ENCODE results near the gene SH3RF3.
"Not testable (repeated sequence)": the region's sequence is repeated elsewhere in the genome, so short reads cannot be mapped to it uniquely, and the experiment has no call there.

Gene SH3RF3

GRCh38 chr2:109531896-109532727 lies 403.1 kb downstream of the SH3RF3 start:
- DNase-seq, result peak; percentile 32

DNA sequence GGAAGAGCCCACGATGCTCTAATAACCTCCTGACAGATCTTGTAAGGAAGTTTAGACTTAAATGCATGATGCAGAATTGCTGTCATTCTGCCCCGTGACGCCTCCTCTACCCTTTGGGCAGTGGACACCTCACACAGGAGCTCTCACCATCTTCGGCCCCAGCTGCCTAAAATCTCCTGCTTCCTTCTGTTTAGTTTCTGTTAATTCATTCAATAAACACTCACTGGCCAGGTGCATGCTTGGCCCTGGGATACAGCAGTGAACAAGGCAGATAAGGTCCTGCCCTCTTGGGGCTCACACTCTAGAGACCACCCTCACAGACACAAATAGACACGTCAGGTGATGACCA lies 403.7 kb downstream of the SH3RF3 start:
- DNase-seq, result no peak

- DNase-seq, result no peak
Observed at GRCh38 chr2:109533823-109534222, 404.8 kb downstream of the SH3RF3 start.

DNA sequence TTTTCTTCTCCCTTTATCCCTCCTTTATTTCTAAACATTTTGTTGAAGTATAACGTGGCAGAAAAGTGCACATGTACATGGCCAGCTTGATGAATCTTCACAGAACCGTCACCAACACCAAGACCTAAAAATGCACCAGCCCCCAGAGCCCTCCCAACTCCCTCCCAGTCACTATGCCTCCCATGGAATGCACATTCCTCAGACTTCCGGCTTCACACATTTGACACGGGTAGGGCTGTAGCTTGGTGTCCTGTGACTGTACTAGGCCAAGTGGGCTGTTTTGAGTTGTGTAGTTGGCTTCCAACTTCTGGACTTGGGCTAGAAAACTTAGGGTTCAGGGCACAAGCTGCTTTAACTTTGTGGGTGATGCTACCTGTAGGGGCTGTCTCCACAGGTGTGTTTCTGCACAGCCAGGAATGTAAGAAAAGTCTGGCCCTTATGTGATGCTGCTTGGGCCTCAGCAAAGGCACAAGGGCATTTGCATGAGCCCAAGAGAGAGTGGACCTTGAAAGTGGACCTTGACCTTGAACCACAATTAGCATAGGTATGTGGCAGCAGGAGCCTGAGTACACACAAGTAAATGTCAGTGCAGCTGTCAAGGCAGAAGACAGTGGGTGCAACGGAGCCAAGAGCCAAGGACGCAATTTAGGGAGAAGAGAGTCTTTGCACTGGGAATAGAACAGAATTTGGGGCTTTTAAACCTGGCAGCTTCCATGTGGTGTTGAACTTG lies 406.4 kb downstream of the SH3RF3 start:
- DNase-seq, result peak; percentile 28

DNA sequence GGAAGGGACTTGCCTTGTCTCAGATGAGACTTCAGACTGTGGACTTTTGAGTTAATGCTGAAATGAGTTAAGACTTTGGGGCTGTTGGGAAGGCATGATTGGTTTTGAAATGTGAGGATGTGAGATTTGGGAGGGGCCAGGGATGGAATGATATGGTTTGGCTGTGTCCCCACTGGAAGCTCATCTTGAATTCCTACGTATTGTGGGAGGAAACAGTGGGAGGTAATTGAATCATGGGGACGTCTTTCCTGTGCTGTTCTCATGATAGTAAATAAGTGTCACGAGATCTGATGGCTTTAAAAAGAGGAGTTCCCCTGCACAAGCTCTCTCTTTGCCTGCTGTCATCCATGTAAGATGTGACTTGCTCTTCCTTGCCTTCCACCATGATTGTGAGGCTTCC lies 407.6 kb downstream of the SH3RF3 start:
- DNase-seq, result not testable (repeated sequence)

DNA sequence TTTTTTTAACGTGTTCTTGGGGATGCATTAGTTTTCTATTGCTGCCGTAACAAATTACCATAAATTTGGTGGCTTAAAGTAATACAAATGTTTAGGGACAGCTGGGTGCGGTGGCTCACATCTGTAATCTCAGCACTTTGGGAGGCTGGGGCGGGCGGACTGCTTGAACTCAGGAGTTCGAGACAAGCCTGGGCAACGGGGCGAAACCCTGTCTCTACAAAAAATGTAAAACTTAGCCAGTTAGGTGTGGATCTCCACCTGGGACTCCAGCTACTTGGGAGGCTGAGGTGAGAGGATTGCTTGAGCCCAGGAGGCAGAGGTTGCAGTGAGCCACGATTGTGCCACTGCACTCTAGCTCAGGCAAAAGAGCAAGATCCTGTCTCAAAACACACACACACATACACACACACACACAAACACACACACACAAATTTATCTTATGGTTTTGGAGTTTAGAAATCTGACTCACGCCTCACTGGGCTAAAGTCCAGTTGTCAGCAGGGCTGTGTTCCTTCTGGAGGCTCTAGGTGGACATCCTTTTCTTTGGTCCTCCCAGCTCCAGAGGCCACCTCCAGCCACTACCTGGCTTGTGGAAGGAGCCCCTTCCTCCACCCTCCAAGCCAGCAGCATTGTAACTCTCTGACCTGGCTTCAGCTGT lies 408.7 kb downstream of the SH3RF3 start:
- DNase-seq, result peak; percentile 37

DNA sequence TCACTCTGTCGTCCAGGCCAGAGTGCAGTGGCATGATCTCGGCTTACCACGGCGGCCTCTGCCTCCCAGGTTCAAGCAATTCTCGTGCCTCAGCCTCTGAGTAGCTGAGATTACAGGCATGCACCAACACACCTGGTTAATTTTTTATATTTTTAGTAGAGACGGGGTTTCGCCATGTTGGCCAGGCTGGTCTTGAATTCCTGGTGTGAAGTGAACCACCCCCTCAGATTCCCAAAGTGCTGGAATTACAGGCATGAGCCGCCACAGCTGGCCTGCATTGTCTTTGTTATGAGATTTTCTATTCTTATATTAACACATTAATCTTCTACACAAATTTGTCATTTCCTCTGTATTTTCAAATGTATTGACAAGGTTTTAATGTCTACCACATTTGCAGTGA lies 409.5 kb downstream of the SH3RF3 start:
- DNase-seq, result no peak

GRCh38 chr2:109542384-109542783 lies 413.4 kb downstream of the SH3RF3 start:
- no peak for DNase-seq

GRCh38 chr2:109545828-109546713 lies 417.1 kb downstream of the SH3RF3 start:
- peak; percentile 83 for DNase-seq

DNA sequence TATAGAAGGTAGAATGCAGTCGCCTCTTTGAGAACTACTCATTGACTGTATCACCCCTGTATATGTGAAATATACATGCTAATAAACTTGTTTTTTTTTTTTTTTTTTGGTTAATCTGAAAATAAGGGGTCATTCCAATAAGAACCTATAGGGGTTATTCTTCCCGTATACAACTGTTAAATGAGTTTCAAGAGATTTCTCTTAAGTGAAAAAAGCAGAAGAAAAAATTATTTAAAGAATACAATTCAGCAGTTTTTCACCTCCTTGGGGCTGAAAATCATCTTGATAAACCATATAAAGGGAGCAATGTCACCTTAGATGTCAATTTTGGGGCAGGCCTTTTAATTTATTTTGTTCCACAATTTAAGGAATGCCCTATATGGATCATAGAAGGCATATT lies 418.3 kb downstream of the SH3RF3 start:
- no peak for DNase-seq

DNA sequence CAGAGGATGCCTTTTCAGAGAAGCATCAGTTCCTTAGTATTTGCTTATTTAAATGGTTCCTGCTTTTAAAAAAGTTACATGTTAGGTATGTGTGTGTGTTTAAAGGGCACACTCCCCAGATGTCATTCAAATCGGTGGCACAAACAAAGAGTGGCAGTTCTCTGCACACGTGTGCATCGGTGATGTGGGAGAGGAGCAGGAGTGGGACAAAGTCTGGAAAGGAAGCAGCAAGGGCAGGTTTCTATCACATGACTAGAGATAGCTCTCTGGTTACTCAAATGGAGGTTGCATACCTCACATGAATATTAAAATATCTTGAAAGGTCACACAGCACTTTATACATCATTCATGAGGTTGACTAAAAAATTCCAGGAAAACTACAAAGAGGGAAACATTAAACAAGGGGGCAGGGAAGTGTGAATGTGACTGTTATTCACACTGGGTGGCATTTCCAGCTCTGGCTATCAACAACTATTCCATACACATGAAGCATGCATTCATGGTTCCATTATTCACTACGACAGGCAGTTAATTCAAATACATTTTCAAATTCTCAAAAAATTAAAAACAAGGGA lies 420.1 kb downstream of the SH3RF3 start:
- no peak for DNase-seq

Measured in activated CD8-positive, alpha-beta memory T cell treated with anti-CD3 and anti-CD28 coated beads for 24 hours (primary cell).